Measurements from ENCODE around the gene TXNRD1.

Gene TXNRD1

DNA sequence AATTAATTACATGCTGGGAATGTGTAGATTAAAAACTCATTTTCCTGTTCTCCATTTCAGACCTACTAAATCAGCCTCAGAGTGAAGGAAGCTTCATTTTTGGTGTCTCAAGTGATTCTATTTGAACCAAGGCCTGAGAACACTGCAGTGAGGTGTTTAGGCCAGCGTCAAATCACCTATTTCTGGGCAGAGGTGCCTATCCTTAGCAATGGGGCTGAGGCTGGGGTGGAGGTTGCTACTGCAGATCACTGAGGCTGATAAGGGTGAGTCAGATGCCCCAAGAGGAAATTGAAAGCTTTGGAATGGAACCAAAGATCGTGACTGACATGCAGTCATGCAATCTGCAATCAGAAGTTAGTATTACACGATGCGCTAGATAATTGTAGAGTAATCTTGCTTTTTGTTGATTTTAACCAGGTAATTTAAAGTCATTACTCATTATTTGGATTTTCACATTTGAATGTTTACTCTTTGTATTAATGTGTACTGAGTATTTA is 4.4 kb downstream of the TXNRD1 start:
- no peak overlapping the region for H3K18ac ChIP-seq (ENCODE audit: low read length)
- H2BK15ac ChIP-seq (replicated peaks; ENCODE audit: low read depth) = no peak overlapping the region
- no peak overlapping the region for H3K9ac ChIP-seq (ENCODE audit: low read length)
- H3K23ac ChIP-seq (ENCODE audit: low read length) = no peak overlapping the region
- DNase-seq = peak; percentile 88
- no peak overlapping the region for H3K4ac ChIP-seq (ENCODE audit: low read depth, low read length)
- H3K4me2 ChIP-seq (ENCODE audit: low read length) = no peak overlapping the region
- H4K8ac ChIP-seq (ENCODE audit: low read depth, low read length) = no peak overlapping the region
- no peaks in the 10 kb centered on the region for H3K79me2 ChIP-seq (ENCODE audit: control insufficient read depth, insufficient read depth, low read length)
- H4K5ac ChIP-seq (ENCODE audit: low read length) = no peak overlapping the region
- no peak overlapping the region for H2BK120ac ChIP-seq (ENCODE audit: low read depth, low read length)
- WGBS (ENCODE audit: extremely low coverage, insufficient coverage, low lambda C conversion rate) = no CpG with 5 or more reads among the region's 4 CpGs
- H3K4me1 ChIP-seq (ENCODE audit: control insufficient read depth, low read depth, low read length) = no peaks in the 10 kb centered on the region
- no peaks in the 10 kb centered on the region for H3K36me3 ChIP-seq (ENCODE audit: control insufficient read depth, insufficient read depth, low read length)
- H3K27ac ChIP-seq (ENCODE audit: low read depth, low read length) = no peak overlapping the region
- H2AK5ac ChIP-seq (ENCODE audit: low read length) = no peak overlapping the region
- peaks cover 7% of the 10 kb centered on the region for H3K27me3 ChIP-seq (ENCODE audit: insufficient read depth, low read length, poor library complexity)
- no peaks in the 10 kb centered on the region for H3K79me1 ChIP-seq (ENCODE audit: low read length)
- H3K4me3 ChIP-seq (ENCODE audit: low read length) = no peak overlapping the region
- no peak overlapping the region for H3K56ac ChIP-seq (ENCODE audit: low read length)
- no peak overlapping the region for H2BK5ac ChIP-seq (ENCODE audit: low read length)

DNA sequence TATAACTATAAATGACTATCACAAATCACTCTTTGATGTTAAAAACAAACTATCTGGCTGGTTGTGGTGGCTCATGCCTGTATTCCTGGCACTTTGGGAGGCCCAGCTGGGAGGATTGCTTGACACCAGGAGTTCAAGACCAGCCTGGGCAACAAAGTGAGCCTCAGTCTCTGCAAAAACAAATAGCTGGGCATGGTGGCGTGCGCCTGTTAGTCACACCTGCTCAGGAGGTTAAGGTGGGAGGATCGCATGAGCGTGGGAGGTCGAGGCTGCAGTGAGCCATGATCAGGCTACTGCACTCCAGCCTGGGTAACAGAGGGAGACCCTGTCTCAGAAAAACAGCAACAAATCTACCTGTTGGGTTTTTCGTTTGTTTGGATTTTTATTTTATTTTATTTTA is 5.4 kb downstream of the TXNRD1 start:
- Histone ChIP-seq H3K23ac (ENCODE audit: low read length) (no peak overlapping the region), H2BK5ac (ENCODE audit: low read length) (no peak overlapping the region), H3K4me1 (ENCODE audit: control insufficient read depth, low read depth, low read length) (no peaks in the 10 kb centered on the region), H3K27ac (ENCODE audit: low read depth, low read length) (no peak overlapping the region), H2AK5ac (ENCODE audit: low read length) (no peak overlapping the region), H3K79me2 (ENCODE audit: control insufficient read depth, insufficient read depth, low read length) (no peaks in the 10 kb centered on the region), H3K4me2 (ENCODE audit: low read length) (no peak overlapping the region), H4K8ac (ENCODE audit: low read depth, low read length) (no peak overlapping the region), H4K5ac (ENCODE audit: low read length) (no peak overlapping the region), H3K4me3 (ENCODE audit: low read length) (no peak overlapping the region), H3K4ac (ENCODE audit: low read depth, low read length) (no peak overlapping the region), H3K79me1 (ENCODE audit: low read length) (no peaks in the 10 kb centered on the region), H3K9ac (ENCODE audit: low read length) (no peak overlapping the region), H3K18ac (ENCODE audit: low read length) (no peak overlapping the region), H2BK15ac (replicated peaks; ENCODE audit: low read depth) (no peak overlapping the region), H3K56ac (ENCODE audit: low read length) (no peak overlapping the region), H2BK120ac (ENCODE audit: low read depth, low read length) (no peak overlapping the region), H3K36me3 (ENCODE audit: control insufficient read depth, insufficient read depth, low read length) (no peaks in the 10 kb centered on the region), H3K27me3 (ENCODE audit: insufficient read depth, low read length, poor library complexity) (peaks cover 7% of the 10 kb centered on the region)
- DNase-seq = no peak
- no CpG with 5 or more reads among the region's 6 CpGs for WGBS (ENCODE audit: extremely low coverage, insufficient coverage, low lambda C conversion rate)

DNA sequence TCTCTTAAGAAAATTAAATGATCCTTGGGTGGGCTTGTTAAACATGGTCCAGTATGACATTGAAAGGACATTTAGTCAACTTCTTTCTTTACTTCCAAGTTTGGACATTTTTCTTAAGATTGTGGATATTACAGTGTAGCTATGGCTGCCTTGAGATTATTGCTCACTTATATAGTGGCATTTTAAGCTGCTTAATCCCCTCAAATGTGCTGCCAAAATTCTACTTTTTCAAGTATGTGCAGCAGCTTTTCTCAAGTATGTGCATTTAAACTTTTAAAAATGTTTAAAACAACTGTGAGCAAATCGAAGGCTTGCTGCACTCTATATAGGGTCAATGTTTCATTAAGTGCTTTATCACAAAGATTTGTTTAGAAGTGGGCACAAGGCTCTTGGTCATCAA is 7.4 kb downstream of the TXNRD1 start:
- Histone ChIP-seq H3K79me1 (ENCODE audit: low read length) (no peaks in the 10 kb centered on the region), H2BK15ac (replicated peaks; ENCODE audit: low read depth) (no peak overlapping the region), H3K36me3 (ENCODE audit: control insufficient read depth, insufficient read depth, low read length) (no peaks in the 10 kb centered on the region), H2BK5ac (ENCODE audit: low read length) (no peak overlapping the region), H3K9ac (ENCODE audit: low read length) (no peak overlapping the region), H2BK120ac (ENCODE audit: low read depth, low read length) (no peak overlapping the region), H3K4me3 (ENCODE audit: low read length) (no peak overlapping the region), H4K8ac (ENCODE audit: low read depth, low read length) (no peak overlapping the region), H3K79me2 (ENCODE audit: control insufficient read depth, insufficient read depth, low read length) (no peaks in the 10 kb centered on the region), H3K4me2 (ENCODE audit: low read length) (no peak overlapping the region), H3K27ac (ENCODE audit: low read depth, low read length) (no peak overlapping the region), H2AK5ac (ENCODE audit: low read length) (no peak overlapping the region), H3K18ac (ENCODE audit: low read length) (no peak overlapping the region), H3K27me3 (ENCODE audit: insufficient read depth, low read length, poor library complexity) (no peaks in the 10 kb centered on the region), H4K5ac (ENCODE audit: low read length) (no peak overlapping the region), H3K56ac (ENCODE audit: low read length) (no peak overlapping the region), H3K4ac (ENCODE audit: low read depth, low read length) (no peak overlapping the region), H3K23ac (ENCODE audit: low read length) (no peak overlapping the region), H3K4me1 (ENCODE audit: control insufficient read depth, low read depth, low read length) (no peaks in the 10 kb centered on the region)
- no CpG with 5 or more reads among the region's 1 CpG for WGBS (ENCODE audit: extremely low coverage, insufficient coverage, low lambda C conversion rate)
- DNase-seq = no peak

DNA sequence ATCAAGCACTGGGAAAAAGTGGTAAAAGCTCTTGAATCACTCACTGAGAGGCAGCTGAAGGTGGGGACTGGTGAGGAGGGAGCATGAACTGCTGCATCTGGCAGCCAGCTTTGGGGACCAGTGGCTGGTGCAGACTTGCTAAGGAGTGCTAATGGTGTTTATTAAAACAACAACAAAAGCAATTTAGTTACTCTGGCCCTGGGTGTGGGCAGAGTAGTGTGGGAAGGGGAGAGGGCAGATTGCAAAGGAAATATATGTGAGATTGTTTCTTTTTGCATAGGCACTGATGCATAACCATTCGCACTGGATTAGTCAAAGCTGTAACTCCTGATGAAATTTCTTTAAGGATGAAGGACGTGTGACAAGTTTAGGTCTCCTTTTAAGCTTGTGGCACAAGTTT is 8.1 kb downstream of the TXNRD1 start:
- no peaks in the 10 kb centered on the region for H3K36me3 ChIP-seq (ENCODE audit: control insufficient read depth, insufficient read depth, low read length)
- H3K18ac ChIP-seq (ENCODE audit: low read length) = no peak overlapping the region
- H2BK5ac ChIP-seq (ENCODE audit: low read length) = no peak overlapping the region
- no peak overlapping the region for H2AK5ac ChIP-seq (ENCODE audit: low read length)
- no CpG with 5 or more reads among the region's 2 CpGs for WGBS (ENCODE audit: extremely low coverage, insufficient coverage, low lambda C conversion rate)
- no peaks in the 10 kb centered on the region for H3K4me1 ChIP-seq (ENCODE audit: control insufficient read depth, low read depth, low read length)
- H4K8ac ChIP-seq (ENCODE audit: low read depth, low read length) = no peak overlapping the region
- no peak overlapping the region for H3K9ac ChIP-seq (ENCODE audit: low read length)
- DNase-seq = no peak
- no peak overlapping the region for H3K56ac ChIP-seq (ENCODE audit: low read length)
- H3K4me2 ChIP-seq (ENCODE audit: low read length) = no peak overlapping the region
- no peak overlapping the region for H2BK15ac ChIP-seq (replicated peaks; ENCODE audit: low read depth)
- no peaks in the 10 kb centered on the region for H3K79me1 ChIP-seq (ENCODE audit: low read length)
- H3K4me3 ChIP-seq (ENCODE audit: low read length) = no peak overlapping the region
- no peaks in the 10 kb centered on the region for H3K27me3 ChIP-seq (ENCODE audit: insufficient read depth, low read length, poor library complexity)
- no peak overlapping the region for H3K23ac ChIP-seq (ENCODE audit: low read length)
- H3K79me2 ChIP-seq (ENCODE audit: control insufficient read depth, insufficient read depth, low read length) = no peaks in the 10 kb centered on the region
- no peak overlapping the region for H4K5ac ChIP-seq (ENCODE audit: low read length)
- H3K4ac ChIP-seq (ENCODE audit: low read depth, low read length) = no peak overlapping the region
- H2BK120ac ChIP-seq (ENCODE audit: low read depth, low read length) = no peak overlapping the region
- H3K27ac ChIP-seq (ENCODE audit: low read depth, low read length) = no peak overlapping the region

DNA sequence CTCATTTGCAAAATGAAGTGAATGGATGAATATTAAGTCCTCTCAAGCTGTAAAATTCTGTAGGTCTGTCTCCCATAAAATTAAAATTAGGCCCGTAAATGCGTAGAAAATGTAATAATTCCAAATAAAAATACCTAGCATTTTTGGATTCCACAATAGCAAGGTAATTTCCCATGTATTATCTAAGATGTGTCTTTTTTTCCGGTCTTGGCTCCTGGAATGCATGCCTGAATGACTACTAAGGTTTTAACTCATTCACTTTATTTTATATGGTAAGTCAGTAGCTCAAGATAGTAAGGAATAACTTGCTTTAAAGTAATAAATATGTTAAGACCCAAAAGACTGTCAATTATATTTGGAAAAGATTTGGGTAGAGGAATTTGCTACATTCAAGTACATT is 11.1 kb downstream of the TXNRD1 start:
- H3K4me1 ChIP-seq (ENCODE audit: control insufficient read depth, low read depth, low read length) = no peaks in the 10 kb centered on the region
- H2BK15ac ChIP-seq (replicated peaks; ENCODE audit: low read depth) = no peak overlapping the region
- H3K4me3 ChIP-seq (ENCODE audit: low read length) = no peak overlapping the region
- no peak overlapping the region for H2BK120ac ChIP-seq (ENCODE audit: low read depth, low read length)
- H3K23ac ChIP-seq (ENCODE audit: low read length) = no peak overlapping the region
- H2BK5ac ChIP-seq (ENCODE audit: low read length) = no peak overlapping the region
- H2AK5ac ChIP-seq (ENCODE audit: low read length) = no peak overlapping the region
- H3K79me1 ChIP-seq (ENCODE audit: low read length) = no peaks in the 10 kb centered on the region
- H3K27ac ChIP-seq (ENCODE audit: low read depth, low read length) = no peak overlapping the region
- no peaks in the 10 kb centered on the region for H3K27me3 ChIP-seq (ENCODE audit: insufficient read depth, low read length, poor library complexity)
- no peak overlapping the region for H3K4me2 ChIP-seq (ENCODE audit: low read length)
- H4K8ac ChIP-seq (ENCODE audit: low read depth, low read length) = no peak overlapping the region
- no peak for DNase-seq
- no peak overlapping the region for H3K56ac ChIP-seq (ENCODE audit: low read length)
- H3K18ac ChIP-seq (ENCODE audit: low read length) = no peak overlapping the region
- H3K9ac ChIP-seq (ENCODE audit: low read length) = no peak overlapping the region
- no CpG with 5 or more reads among the region's 3 CpGs for WGBS (ENCODE audit: extremely low coverage, insufficient coverage, low lambda C conversion rate)
- H3K36me3 ChIP-seq (ENCODE audit: control insufficient read depth, insufficient read depth, low read length) = no peaks in the 10 kb centered on the region
- no peak overlapping the region for H4K5ac ChIP-seq (ENCODE audit: low read length)
- no peak overlapping the region for H3K4ac ChIP-seq (ENCODE audit: low read depth, low read length)
- no peaks in the 10 kb centered on the region for H3K79me2 ChIP-seq (ENCODE audit: control insufficient read depth, insufficient read depth, low read length)

DNA sequence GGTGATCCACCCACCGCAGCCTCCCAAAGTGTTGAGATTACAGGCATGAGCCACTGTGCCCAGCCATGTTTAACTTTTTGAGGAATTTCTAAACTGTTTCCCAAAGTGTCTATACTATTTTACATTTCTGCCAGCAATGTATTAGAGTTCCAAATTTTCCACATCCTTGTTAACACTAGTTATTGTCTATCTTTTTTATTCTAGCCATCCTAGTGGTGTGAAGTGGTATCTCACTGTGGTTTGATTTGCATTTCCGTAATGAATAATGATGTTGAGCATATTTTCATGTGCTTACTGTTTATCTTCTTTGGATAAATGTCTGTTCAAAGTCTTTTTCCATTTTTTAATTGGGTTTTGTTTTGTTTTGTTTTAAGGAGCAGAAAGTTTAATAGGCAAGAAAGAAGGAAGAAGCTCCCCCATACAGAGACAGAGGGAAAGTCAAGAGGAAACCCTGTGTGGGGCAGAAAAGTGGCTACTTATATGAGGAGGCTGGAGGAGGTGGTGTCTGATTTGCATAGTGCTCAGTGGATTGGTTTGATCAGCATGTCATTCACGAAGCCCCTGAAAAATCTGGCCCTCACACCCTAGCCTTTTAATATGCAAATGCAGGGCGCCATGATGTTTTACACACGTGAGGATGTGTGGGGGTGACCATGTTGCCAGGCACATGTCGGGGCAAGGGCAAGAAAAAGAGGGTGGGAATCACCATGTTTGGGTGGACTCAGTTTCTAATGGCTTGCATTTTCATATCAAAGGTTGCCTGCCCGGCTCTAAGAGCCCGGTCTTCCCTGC is 14.9 kb downstream of the TXNRD1 start:
- Histone ChIP-seq H3K9ac (ENCODE audit: low read length) (no peak overlapping the region), H3K4ac (ENCODE audit: low read depth, low read length) (no peak overlapping the region), H2BK120ac (ENCODE audit: low read depth, low read length) (no peak overlapping the region), H2BK15ac (replicated peaks; ENCODE audit: low read depth) (no peak overlapping the region), H3K27ac (ENCODE audit: low read depth, low read length) (no peak overlapping the region), H3K79me1 (ENCODE audit: low read length) (no peaks in the 10 kb centered on the region), H3K36me3 (ENCODE audit: control insufficient read depth, insufficient read depth, low read length) (no peaks in the 10 kb centered on the region), H3K18ac (ENCODE audit: low read length) (no peak overlapping the region), H3K4me3 (ENCODE audit: low read length) (no peak overlapping the region), H3K56ac (ENCODE audit: low read length) (no peak overlapping the region), H3K27me3 (ENCODE audit: insufficient read depth, low read length, poor library complexity) (no peaks in the 10 kb centered on the region), H2AK5ac (ENCODE audit: low read length) (no peak overlapping the region), H3K4me2 (ENCODE audit: low read length) (no peak overlapping the region), H4K8ac (ENCODE audit: low read depth, low read length) (no peak overlapping the region), H3K79me2 (ENCODE audit: control insufficient read depth, insufficient read depth, low read length) (no peaks in the 10 kb centered on the region), H3K23ac (ENCODE audit: low read length) (no peak overlapping the region), H3K4me1 (ENCODE audit: control insufficient read depth, low read depth, low read length) (no peaks in the 10 kb centered on the region), H4K5ac (ENCODE audit: low read length) (no peak overlapping the region), H2BK5ac (ENCODE audit: low read length) (no peak overlapping the region)
- no CpG with 5 or more reads among the region's 8 CpGs for WGBS (ENCODE audit: extremely low coverage, insufficient coverage, low lambda C conversion rate)
- DNase-seq = no peak
